GM12878 (cell line): ENCODE results near the gene PITX1. TPM values are rescaled to one million over a fixed set of nuclear protein-coding genes. Genes with fewer than 3 reads are reported as not detected.

Source experiments
- ATAC-seq: fragments of 200-7000 bp; cut with Tn5 transposase; 3 replicates; pipeline ENCODE4 v1.9.1; 2020; ENCODE audit warnings: mild to moderate bottlenecking, moderate library complexity
- BruUV-seq: library from RNA; stranded (reverse); fragments of 400-500 nt; replicated peaks from 2 replicates; lab custom pipeline; 2021; lab: Mats Ljungman, UMichigan
- CTCF ChIA-PET: fragments of 300-600 bp; sonication (Branson Sonifier 250); formaldehyde crosslinking; extraction: SDS; loops from one replicate; lab custom pipeline; 2021; ENCODE audit warnings: inconsistent platforms; lab: Yijun Ruan, JAX
- POLR2A ChIA-PET: fragments of 350-600 bp; formaldehyde crosslinking; extraction: SDS; loops from one replicate; lab custom pipeline; 2021; ENCODE audit warnings: inconsistent platforms; lab: Charles Lee
- RAD21 ChIA-PET: fragments of 300-600 bp; sonication (Branson Sonifier 250); formaldehyde crosslinking; loops from one replicate; lab custom pipeline; 2023; ENCODE audit warnings: antibody characterized with exemption; ENCODE audit not compliant: unreplicated experiment; lab: Charles Lee
- SMC1A ChIA-PET: fragments of 300-600 bp; sonication (Branson Sonifier 250); formaldehyde crosslinking; loops from one replicate; lab custom pipeline; 2023; ENCODE audit not compliant: unreplicated experiment, uncharacterized antibody; lab: Charles Lee
- DNase-seq: peaks from one replicate; pipeline ENCODE4 v3.0.0-alpha.2; 2011; ENCODE audit warnings: low read depth, low spot score
- FAIRE-seq: peaks from 3 replicates; lab custom pipeline; 2011; peaks lifted over from hg19 to GRCh38; lab: Jason Lieb, UNC
- H2AFZ ChIP-seq: 2 replicates; pipeline ENCODE4 v1.6.0; 2011; ENCODE audit warnings: low read depth, low read length, control low read depth; ENCODE audit not compliant: control insufficient read depth
- H3K27ac ChIP-seq: 2 replicates; pipeline ENCODE4 v1.5.1; 2011; ENCODE audit warnings: control low read depth; ENCODE audit not compliant: control insufficient read depth, insufficient read depth
- H3K27me3 ChIP-seq, 2 experiments: replicated peaks in 1 of 2; 2 replicates each; pipeline versions ENCODE4 v1.6.0 to v1.6.1; 2011; ENCODE audit warnings: low read length in 1 of 2; ENCODE audit not compliant: control insufficient read depth in 2 of 2, insufficient read depth in 2 of 2
- H3K36me3 ChIP-seq, 2 experiments: 2 replicates each; pipeline ENCODE4 v1.5.1; 2011; ENCODE audit warnings: low read length in 1 of 2; ENCODE audit not compliant: control insufficient read depth in 2 of 2, insufficient read depth in 2 of 2
- H3K4me1 ChIP-seq: 2 replicates; pipeline ENCODE4 v1.6.1; 2011; ENCODE audit warnings: mild to moderate bottlenecking, low read length, moderate library complexity, mixed read lengths; ENCODE audit not compliant: control insufficient read depth, insufficient read depth
- H3K4me2 ChIP-seq: 2 replicates; pipeline ENCODE4 v1.6.0; 2011; ENCODE audit warnings: control low read depth; ENCODE audit not compliant: control insufficient read depth, insufficient read depth
- H3K4me3 ChIP-seq: fragments of 200-600 bp; sonication (generic); 2 replicates; pipeline ENCODE4 v1.5.1; 2016
- H3K79me2 ChIP-seq: 2 replicates; pipeline ENCODE4 v1.6.0; 2011; ENCODE audit warnings: low read length; ENCODE audit not compliant: control insufficient read depth, insufficient read depth
- H3K9ac ChIP-seq: 2 replicates; pipeline ENCODE4 v1.8.0; 2011; ENCODE audit warnings: low read length, control low read depth, mixed read lengths; ENCODE audit not compliant: control insufficient read depth, insufficient read depth
- H3K9me3 ChIP-seq: replicated peaks from 3 replicates; pipeline ENCODE4 v1.5.1; 2011; ENCODE audit warnings: mild to moderate bottlenecking, low read length; ENCODE audit not compliant: control insufficient read depth, insufficient read depth
- H4K20me1 ChIP-seq: 2 replicates; pipeline ENCODE4 v1.6.0; 2011; ENCODE audit not compliant: control insufficient read depth, insufficient read depth
- CEBPB ChIP-seq, 2 experiments: fragments of 150-350 bp in 1 of 2; IDR thresholded peaks; 2 replicates each; pipeline ENCODE4 v1.6.1; 2012 to 2014; ENCODE audit warnings: low read depth in 2 of 2, low read length in 2 of 2, borderline replicate concordance in 1 of 2, inconsistent platforms in 1 of 2
- CREB1 ChIP-seq: IDR thresholded peaks from 2 replicates; pipeline ENCODE4 v1.6.1; 2012; ENCODE audit warnings: low read depth, mild to moderate bottlenecking, inconsistent platforms
- EP300 ChIP-seq, 2 experiments: fragments of 150-350 bp in 1 of 2; IDR thresholded peaks; 2 replicates each; pipeline ENCODE4 v1.6.1; 2011 to 2012; ENCODE audit warnings: low read depth in 2 of 2, low read length in 2 of 2, borderline replicate concordance in 1 of 2, improper control_type of control experiment in 1 of 2, inconsistent platforms in 1 of 2; ENCODE audit not compliant: control insufficient read depth in 1 of 2
- MYB ChIP-seq: fragments of 150-350 bp; IDR thresholded peaks from 2 replicates; pipeline ENCODE4 v1.6.1; 2014; ENCODE audit warnings: mild to moderate bottlenecking, low read depth, low read length, borderline replicate concordance
- PML ChIP-seq: IDR thresholded peaks from 2 replicates; pipeline ENCODE4 v1.6.1; 2012; ENCODE audit warnings: low read length, inconsistent platforms
- SREBF2 ChIP-seq: IDR thresholded peaks from 2 replicates; pipeline ENCODE4 v1.6.1; 2012; ENCODE audit warnings: mild to moderate bottlenecking, low read length
- YY1 ChIP-seq: IDR thresholded peaks from 2 replicates; pipeline ENCODE4 v1.6.1; 2011; ENCODE audit warnings: low read depth, mild to moderate bottlenecking, low read length
- ZZZ3 ChIP-seq: IDR thresholded peaks from 2 replicates; pipeline ENCODE4 v1.6.1; 2011; ENCODE audit warnings: low read depth; ENCODE audit not compliant: control insufficient read depth, insufficient read length
- WGBS: methylation state at CpG from one replicate; pipeline ENCODE4 v1.1.6; 2016; ENCODE audit warnings: low lambda C conversion rate; ENCODE audit not compliant: insufficient replicate concordance, insufficient coverage; ENCODE audit errors: missing lambda C conversion rate; 5-methylcytosine and 5-hydroxymethylcytosine counted together
- in situ Hi-C: fragments of 300-500 bp; cut with MboI; formaldehyde crosslinking; loops from 9 replicates; pipeline ENCODE4 v1.14.3; 2018; ENCODE audit warnings: mixed read lengths
- intact Hi-C: fragments of 100-400 bp; cut with micrococcal nuclease; formaldehyde crosslinking; loops from one replicate; pipeline ENCODE4 v1.14.2; 2022; ENCODE audit not compliant: unreplicated experiment
- polyA plus RNA-seq, 11 experiments: library from polyadenylated mRNA; depleted of rRNA in 4 of 11; unstranded in 6 of 11; stranded (reverse) in 5 of 11; fragments of >200 nt; fragmentation: Nextera tagmentation in 4 of 11; fragmentation: Illumina TruSeq in 1 of 11; extraction: Ambion mirVana in 4 of 11; extraction: Trizol in 1 of 11; gene quantifications; 1 replicate in 1 of 11; 2 replicates in 10 of 11; pipeline versions ENCODE4 v1.2.1 to v1.2.3, GENCODE V29; 2011 to 2016; ENCODE audit warnings: inconsistent platforms in 2 of 11, missing spikeins in 2 of 11, low read depth in 1 of 11
- total RNA-seq, 4 experiments: library from RNA; depleted of rRNA in 3 of 4; stranded (reverse); fragments of >200 nt in 3 of 4; fragmentation: Illumina TruSeq in 1 of 4; extraction: Trizol in 1 of 4; gene quantifications; 2 replicates each; pipeline versions ENCODE4 v1.2.1 to v1.2.3, GENCODE V29; 2013 to 2021
- TF ChIP-seq, protein P1 (sequence below): IDR thresholded peaks from 2 replicates; pipeline ENCODE4 v1.6.1; 2012; ENCODE audit warnings: low read depth, low read length, improper control_type of control experiment

Gene PITX1
- total and polyA plus RNA-seq, 10 of the 15 experiments (the other 5 are each of a cell fraction or from before 2014, with no cell fraction given), result 0.16 to 1.1 (median 0.68) TPM; not detected in 5

DNA sequence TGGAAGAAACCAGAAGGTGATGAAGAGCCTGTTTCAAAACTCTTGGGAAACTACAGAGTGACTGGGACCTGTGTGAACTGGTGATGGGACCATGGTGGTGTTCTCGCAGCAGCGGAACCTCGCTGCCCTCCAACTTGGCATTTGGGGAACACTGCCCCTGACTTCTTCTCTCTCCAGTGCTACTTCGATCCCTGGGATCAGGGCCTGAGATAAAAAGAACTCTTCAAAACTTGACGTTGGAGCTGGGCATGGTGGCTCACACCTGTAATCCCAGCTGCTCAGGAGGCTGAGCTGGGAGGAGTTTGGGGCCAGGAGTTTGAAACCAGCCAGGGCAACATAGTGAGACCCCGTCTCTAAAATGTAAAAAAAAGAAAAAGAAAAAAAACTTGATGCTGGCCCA is 18.1 kb downstream of the PITX1 start (continued):
- TF ChIP-seq YY1, result no peak

DNA sequence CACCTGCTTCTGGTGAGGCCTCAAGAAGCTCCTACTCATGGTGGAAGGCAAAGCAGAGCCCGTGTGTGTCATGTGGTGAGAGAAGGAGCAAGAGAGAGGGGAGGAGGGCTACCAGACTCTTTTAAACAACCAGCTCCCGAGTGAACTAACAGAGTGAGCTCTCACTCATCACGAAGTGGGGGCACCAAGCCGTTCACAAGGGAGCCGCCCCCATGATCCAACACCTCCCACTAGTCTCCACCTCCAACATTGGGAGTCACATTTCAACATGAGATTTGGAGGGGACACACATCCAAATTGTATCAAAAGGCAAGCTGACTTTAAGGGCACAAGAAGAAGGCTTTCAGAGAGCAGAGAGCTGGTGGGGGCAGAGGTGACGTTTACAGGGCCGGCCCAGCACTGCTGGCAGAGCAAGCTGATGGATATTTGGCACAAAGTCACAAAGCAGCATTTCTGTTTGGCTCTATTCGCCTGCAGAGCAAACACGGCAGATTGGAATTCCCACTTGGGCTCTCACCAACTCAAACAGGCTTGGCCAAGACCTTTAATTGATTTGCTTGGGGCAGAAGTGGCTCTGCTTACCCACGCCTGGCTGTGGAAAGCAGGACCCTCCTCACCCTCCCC is 20.0 kb downstream of the PITX1 start:
- no TSS peak for BruUV-seq
- FAIRE-seq (no peak), DNase-seq (no peak), ATAC-seq (no peak)
- in situ Hi-C loops, result no loop called here
- Histone ChIP-seq H3K27me3 (no peaks in the 10 kb centered on the region), H3K4me2 (no peak overlapping the region), H3K36me3 (no peaks in the 10 kb centered on the region), H3K27ac (no peak overlapping the region), H3K9me3 (no peaks in the 10 kb centered on the region), H3K9ac (no peak overlapping the region), H4K20me1 (no peaks in the 10 kb centered on the region), H3K4me3 (no peak overlapping the region), H3K4me1 (no peaks in the 10 kb centered on the region), H3K79me2 (no peaks in the 10 kb centered on the region), H2AFZ (no peak overlapping the region)
- ChIA-PET SMC1A (no interaction called here), RAD21 (no interaction called here), POLR2A (no interaction called here), CTCF (no interaction called here)
- WGBS, result 35% methylated on average over 10 of the region's 10 CpGs
- TF ChIP-seq CREB1 (no peak), SREBF2 (no peak), CEBPB (IDR thresholded peaks at IDR 0.05; ENCODE audit: borderline replicate concordance in 1 of 2, low read depth in 2 of 2, low read length in 2 of 2) (no peak), PML (no peak), ZZZ3 (no peak), EP300 (IDR thresholded peaks at IDR 0.05; ENCODE audit: borderline replicate concordance in 1 of 2, control insufficient read depth in 1 of 2, low read depth in 2 of 2, low read length in 2 of 2) (no peak), MYB (no peak)
- TF ChIP-seq, protein P1, sequence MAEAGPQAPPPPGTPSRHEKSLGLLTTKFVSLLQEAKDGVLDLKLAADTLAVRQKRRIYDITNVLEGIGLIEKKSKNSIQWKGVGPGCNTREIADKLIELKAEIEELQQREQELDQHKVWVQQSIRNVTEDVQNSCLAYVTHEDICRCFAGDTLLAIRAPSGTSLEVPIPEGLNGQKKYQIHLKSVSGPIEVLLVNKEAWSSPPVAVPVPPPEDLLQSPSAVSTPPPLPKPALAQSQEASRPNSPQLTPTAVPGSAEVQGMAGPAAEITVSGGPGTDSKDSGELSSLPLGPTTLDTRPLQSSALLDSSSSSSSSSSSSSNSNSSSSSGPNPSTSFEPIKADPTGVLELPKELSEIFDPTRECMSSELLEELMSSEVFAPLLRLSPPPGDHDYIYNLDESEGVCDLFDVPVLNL, result no peak
- intact Hi-C loops, result no loop called here
